Fibroblast of the aortic adventitia (primary cell): ENCODE measurements around the gene SIK3. TPM values are rescaled to one million over a fixed set of nuclear protein-coding genes. Genes with fewer than 3 reads are reported as not detected.
"Not testable (repeated sequence)": the region's sequence is repeated elsewhere in the genome, so short reads cannot be mapped to it uniquely, and the experiment has no call there.

Source experiments
- DNase-seq: peaks from one replicate; pipeline ENCODE4 v3.0.0-alpha.2; 2010; ENCODE audit warnings: low read depth
- H3K4me3 ChIP-seq: 2 replicates; pipeline ENCODE4 v1.5.1; 2011; ENCODE audit warnings: low read depth, mild to moderate bottlenecking, control low read depth, low read length, moderate library complexity
- total RNA-seq: library from RNA; depleted of rRNA; stranded (reverse); fragments of >200 nt; gene quantifications from 2 replicates; pipeline ENCODE4 v1.2.3, GENCODE V29; 2012; ENCODE audit warnings: low replicate concordance
- TF ChIP-seq, protein P1 (sequence below): IDR thresholded peaks from 2 replicates; pipeline ENCODE4 v1.5.1; 2011; ENCODE audit warnings: mild to moderate bottlenecking, low read length, control low read depth, inconsistent platforms; ENCODE audit not compliant: insufficient read depth

The SIK3 gene
- total RNA-seq, result 12.8 and 18.4 TPM in 2 replicates

DNA sequence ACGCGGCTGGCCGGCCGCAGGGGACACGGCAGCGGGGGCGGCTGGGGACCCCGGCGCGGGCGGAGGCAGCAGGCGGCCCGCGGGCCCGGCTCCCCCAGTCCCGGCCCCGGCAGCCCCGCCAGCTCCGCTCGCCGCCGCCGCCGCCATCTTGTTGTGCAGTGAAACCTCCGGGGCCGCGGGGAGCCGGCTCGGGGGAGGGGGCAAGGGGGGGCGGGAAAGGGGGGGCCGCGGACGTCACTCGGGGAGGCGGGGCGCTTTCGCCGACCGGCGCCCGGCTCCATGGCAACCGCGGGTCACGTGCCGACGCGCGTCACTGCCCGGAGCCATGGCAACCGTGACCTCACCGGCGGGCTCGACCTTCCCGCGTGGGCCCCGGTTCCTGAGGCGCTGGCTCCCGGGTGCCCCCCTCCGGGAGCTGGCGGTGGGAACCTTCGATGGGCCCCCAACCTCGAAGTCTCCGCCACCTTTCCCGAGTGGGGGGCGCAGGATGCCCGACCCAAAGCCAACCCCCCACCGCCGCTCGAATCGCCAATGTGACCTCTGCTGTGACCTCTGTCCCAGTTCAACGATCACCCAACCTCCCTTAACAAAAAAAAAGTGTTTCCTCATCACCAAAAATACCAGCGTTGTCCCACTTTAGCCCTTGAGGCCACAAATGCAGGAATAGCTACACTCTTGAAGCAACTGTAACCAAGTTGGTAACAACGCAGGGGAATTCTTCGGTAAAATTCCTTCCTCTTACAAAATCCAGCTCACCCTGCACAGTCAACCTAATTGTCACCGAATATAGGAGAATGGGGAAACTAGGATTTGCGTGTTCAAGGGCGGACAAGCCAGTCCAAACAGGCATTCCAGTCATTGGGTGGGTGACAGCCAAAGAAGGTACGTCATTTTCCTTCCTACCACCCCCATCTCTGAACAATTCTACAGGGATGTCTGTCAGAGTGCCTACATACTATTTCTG lies at the start of gene SIK3:
SIK3 (minus strand) TSS at position 160 of the 964 bp plus-strand sequence; CDS start at position 147, 13 bp downstream.
- peak; percentile 96 for DNase-seq
- TF ChIP-seq, protein P1, sequence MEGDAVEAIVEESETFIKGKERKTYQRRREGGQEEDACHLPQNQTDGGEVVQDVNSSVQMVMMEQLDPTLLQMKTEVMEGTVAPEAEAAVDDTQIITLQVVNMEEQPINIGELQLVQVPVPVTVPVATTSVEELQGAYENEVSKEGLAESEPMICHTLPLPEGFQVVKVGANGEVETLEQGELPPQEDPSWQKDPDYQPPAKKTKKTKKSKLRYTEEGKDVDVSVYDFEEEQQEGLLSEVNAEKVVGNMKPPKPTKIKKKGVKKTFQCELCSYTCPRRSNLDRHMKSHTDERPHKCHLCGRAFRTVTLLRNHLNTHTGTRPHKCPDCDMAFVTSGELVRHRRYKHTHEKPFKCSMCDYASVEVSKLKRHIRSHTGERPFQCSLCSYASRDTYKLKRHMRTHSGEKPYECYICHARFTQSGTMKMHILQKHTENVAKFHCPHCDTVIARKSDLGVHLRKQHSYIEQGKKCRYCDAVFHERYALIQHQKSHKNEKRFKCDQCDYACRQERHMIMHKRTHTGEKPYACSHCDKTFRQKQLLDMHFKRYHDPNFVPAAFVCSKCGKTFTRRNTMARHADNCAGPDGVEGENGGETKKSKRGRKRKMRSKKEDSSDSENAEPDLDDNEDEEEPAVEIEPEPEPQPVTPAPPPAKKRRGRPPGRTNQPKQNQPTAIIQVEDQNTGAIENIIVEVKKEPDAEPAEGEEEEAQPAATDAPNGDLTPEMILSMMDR, result peak; percentile 54
- peak within 1 kb of the TSS; percentile 87 for H3K4me3 ChIP-seq

DNA sequence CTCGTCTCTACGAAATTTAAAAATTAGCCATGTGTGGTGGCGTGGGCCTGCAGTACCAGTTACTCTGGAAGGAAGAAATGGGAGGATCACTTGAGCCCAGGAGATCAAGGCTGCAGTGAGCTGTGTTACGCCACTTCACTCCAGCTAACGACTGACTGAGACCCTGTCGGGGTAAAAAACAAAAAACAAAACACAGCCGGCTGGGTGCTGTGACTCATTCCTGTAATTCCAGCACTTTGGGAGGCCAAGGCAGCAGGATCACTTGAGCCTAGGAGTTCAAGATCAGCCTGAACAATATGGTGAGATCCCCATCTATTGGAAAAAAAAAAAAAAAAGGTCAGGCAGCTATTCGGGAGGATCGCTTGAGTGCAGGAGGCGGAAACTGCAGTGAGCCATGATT lies 48.3 kb upstream of the SIK3 start:
- TF ChIP-seq, protein P1, result no peak
- DNase-seq, result peak; percentile 20
- H3K4me3 ChIP-seq, result peak overlapping the region; percentile 4

- H3K4me3 ChIP-seq, result peak overlapping the region; percentile 91
- TF ChIP-seq, protein P1, result peak; percentile 38
These were observed 47.1 kb upstream of the SIK3 start for GRCh38 chr11:117145393-117145761.

DNA sequence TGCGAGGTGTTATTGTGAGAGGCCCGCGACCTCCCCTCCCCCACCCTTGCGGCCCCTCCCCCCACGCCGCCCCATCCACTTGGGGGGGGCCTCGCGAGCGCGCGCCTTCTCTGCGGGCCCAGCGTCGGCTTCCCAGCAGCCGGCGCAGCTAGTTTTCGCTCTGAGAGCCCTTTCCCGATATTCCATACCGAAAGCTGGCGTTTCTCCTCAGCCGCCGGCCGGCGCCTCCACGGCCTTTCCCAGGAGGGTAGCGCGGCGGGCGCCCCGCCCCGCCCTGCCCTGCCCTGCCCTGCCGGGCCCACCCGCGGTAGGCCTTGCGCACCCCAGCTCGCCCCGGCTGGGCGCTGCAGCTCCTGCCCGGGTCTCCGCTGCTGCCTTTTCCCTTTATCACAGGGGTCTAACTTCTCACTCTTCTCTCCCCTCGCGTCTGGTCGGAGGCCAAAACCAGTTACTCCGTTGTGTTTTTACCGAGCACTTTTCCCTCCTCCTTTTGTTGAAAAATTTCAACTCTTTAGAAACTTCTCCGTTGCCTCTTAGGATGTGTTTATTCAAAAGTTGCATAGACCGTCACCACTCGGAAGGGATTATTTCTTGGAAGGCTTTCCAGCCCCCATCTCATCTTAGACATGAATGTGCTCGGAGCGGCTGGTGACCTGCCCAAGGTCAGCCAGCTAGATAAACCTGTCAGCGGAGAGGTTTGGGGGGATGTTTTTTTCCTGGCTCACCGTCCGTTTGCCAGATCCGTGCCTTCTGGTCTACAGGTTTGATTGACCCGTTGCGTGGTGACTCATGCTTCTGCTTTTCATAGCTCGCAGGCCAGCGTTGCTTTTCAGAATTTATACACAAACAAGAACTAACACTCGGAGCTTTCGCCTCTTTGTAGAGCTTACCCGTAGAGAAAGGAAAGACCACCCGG lies 46.5 kb upstream of the SIK3 start:
- TF ChIP-seq, protein P1, result no peak
- DNase-seq, result peak; percentile 82
- peak overlapping the region; percentile 91 for H3K4me3 ChIP-seq

More at GRCh38 chr11:117145393-117145761, 47.1 kb upstream of the SIK3 start:
- DNase-seq, result peak; percentile 60

- peak within 1 kb of the TSS; percentile 91 for H3K4me3 ChIP-seq
- TF ChIP-seq, protein P1, result no peak
These were observed 45.7 kb upstream of the SIK3 start, which contains the start of gene PAFAH1B2 for GRCh38 chr11:117143871-117144476. PAFAH1B2 (plus strand) TSS chr11:117144287; CDS start chr11:117152448, 8,161 bp downstream.

GRCh38 chr11:117143390-117143789 lies 45.2 kb upstream of the SIK3 start:
- TF ChIP-seq, protein P1, result no peak
- peak overlapping the region; percentile 91 for H3K4me3 ChIP-seq
- peak; percentile 58 for DNase-seq

More at GRCh38 chr11:117143871-117144476, 45.7 kb upstream of the SIK3 start, which contains the start of gene PAFAH1B2:
- DNase-seq, result peak; percentile 90

DNA sequence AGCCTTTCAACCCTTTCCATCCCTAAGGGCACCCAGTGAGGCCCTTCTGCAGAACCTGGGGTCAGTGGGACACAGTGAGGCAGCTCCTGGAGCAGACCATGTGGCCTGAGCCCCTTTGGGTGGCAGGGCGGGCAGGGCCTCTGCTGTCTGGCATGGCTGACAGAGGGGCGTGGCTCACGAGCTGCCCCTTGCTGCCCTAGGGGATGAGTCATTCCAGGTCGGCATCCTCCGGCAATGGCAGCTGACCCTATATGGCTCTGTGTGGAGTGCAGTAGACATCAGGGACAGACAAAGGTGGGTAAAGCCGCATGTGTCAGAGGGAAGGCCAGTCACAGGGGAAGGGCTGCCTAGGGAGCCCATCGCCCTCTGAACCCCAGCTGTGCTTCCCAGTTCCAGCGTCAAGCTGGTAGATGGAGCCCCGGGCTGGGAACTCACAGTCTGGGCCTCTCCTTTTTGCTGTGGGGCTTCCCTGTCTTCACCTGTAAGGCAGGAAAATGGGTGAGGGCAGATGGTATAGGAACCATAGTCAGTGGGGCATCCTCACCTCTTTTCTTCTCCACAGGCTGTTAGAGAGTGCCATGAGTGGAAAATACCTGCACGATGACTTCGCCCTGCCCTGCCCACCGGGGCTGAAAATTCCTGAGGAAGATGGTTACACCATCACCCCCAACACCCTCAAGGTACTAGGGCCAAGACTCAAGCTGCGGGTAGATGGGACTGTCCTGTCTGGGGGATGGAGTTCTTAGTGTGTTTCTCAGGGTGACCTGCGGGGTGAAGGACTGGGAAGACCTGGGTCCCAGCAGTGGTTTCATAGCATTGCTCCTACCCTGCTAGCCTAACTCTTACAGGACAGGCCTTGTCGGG lies 39.2 kb upstream of the SIK3 start:
- DNase-seq, H3K4me3 ChIP-seq: not testable (repeated sequence)

GRCh38 chr11:117134979-117135378 lies 36.8 kb upstream of the SIK3 start:
- H3K4me3 ChIP-seq, DNase-seq: not testable (repeated sequence)
